ENCODE results near the gene RNF17. TPM values are rescaled to one million over a fixed set of nuclear protein-coding genes. Genes with fewer than 3 reads are reported as not detected.

RNF17 gene
- total RNA-seq, 1 experiment from 2014 or later, result not detected

- TF ChIP-seq REST (IDR thresholded peaks at IDR 0.05; ENCODE audit: low read depth) (no peak), YY1 (IDR thresholded peaks at IDR 0.05; ENCODE audit: extremely low read depth, insufficient replicate concordance, low read depth, low read length) (no peak), RAD21 (IDR thresholded peaks at IDR 0.05; ENCODE audit: low read depth) (no peak)
Measured at GRCh38 chr13:24717217-24717616, 46.8 kb upstream of the RNF17 start (continued).

GRCh38 chr13:24718192-24718965 lies 45.6 kb upstream of the RNF17 start:
- ChIA-PET RAD21 (ENCODE audit: low non-redundant PET in 1 of 2, low total read pairs in 2 of 2, uncharacterized antibody in 2 of 2, unreplicated experiment in 2 of 2) (no interaction called here), POLR2A (no interaction called here), CTCF (no interaction called here)
- Histone ChIP-seq H3K9me3 (ENCODE audit: control insufficient read depth in 1 of 2, insufficient read depth in 1 of 2, low read depth in 1 of 2, low read length in 2 of 2) (no peaks in the 10 kb centered on the region), H3K36me3 (ENCODE audit: control insufficient read depth in 1 of 2, insufficient read depth in 2 of 2, low read length in 2 of 2) (no peaks in the 10 kb centered on the region), H3K79me2 (ENCODE audit: insufficient read depth, low read length) (no peaks in the 10 kb centered on the region), H2AFZ (ENCODE audit: low read depth, low read length, poor library complexity, severe bottlenecking) (no peak overlapping the region), H3K27ac (ENCODE audit: low read depth, low read length) (no peak overlapping the region), H3K27me3 (ENCODE audit: insufficient read depth, low read length) (no peaks in the 10 kb centered on the region), H4K20me1 (ENCODE audit: insufficient read depth) (no peaks in the 10 kb centered on the region), H3K4me1 (ENCODE audit: control insufficient read depth in 1 of 2, insufficient read depth in 2 of 2, low read length in 2 of 2) (no peaks in the 10 kb centered on the region), H3K9ac (ENCODE audit: low read length) (no peak overlapping the region), H3K4me2 (ENCODE audit: low read length) (no peak overlapping the region), H3K9me2 (ENCODE audit: insufficient read depth) (no peaks in the 10 kb centered on the region), H3K4me3 (replicated peaks in 1 of 2; ENCODE audit: low read depth in 1 of 2, low read length in 2 of 2) (no peak overlapping the region)
- BruUV-seq (replicated peaks), result no TSS peak
- DNase-seq (ENCODE audit: low read depth, low spot score) (no peak), ATAC-seq (no peak)
- TF ChIP-seq EZH2 (IDR thresholded peaks at IDR 0.05), result no peak
- no peak for TF ChIP-seq JUND (IDR thresholded peaks at IDR 0.05)
- no peak for TF ChIP-seq POLR2AphosphoS5 (IDR thresholded peaks at IDR 0.05; ENCODE audit: low read depth, low read length)
- intact Hi-C loops (cut with micrococcal nuclease), result no loop called here
